ENCODE data around the gene HOXB2. TPM values are rescaled to one million over a fixed set of nuclear protein-coding genes. Genes with fewer than 3 reads are reported as not detected.

The HOXB2 gene
- total RNA-seq, 2 experiments from 2014 or later = 4.8 to 4.9 TPM

DNA sequence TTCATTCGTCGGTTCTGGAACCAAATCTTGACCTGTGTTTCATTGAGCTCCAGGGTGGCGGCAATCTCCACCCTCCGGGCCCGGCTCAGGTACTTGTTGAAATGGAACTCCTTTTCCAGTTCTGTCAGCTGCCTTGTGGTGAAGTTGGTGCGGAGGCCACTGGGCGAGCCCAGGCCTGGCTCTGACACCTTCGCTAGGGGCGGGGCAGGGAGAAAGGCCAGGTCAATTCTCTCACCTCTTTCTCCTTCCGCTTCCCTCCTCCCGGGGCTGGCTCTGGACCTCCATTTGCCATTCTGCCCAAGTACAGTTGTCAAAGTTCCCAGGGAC is 15.3 kb downstream of the HOXB2 start:
- ATAC-seq (ENCODE audit: poor library complexity) = no peak
- Mint-ChIP-seq H3K4me3 (no peak overlapping the region), H3K9me3 (no peaks in the 10 kb centered on the region), H3K4me1 (ENCODE audit: low read depth) (no peaks in the 10 kb centered on the region), H3K27me3 (peaks cover 36% of the 10 kb centered on the region), H3K27ac (no peak overlapping the region), H3K36me3 (ENCODE audit: low read depth) (no peaks in the 10 kb centered on the region)
- no peak for DNase-seq
- CTCF ChIA-PET = no interaction called here
- intact Hi-C loops (cut with DNase I, micrococcal nuclease) = loop anchor here in 1 of 2 experiments (10.0 kb wide), 1 partner anchor 55 kb away; no protein-coding TSS in a partner anchor
- TF ChIP-seq, protein P1, sequence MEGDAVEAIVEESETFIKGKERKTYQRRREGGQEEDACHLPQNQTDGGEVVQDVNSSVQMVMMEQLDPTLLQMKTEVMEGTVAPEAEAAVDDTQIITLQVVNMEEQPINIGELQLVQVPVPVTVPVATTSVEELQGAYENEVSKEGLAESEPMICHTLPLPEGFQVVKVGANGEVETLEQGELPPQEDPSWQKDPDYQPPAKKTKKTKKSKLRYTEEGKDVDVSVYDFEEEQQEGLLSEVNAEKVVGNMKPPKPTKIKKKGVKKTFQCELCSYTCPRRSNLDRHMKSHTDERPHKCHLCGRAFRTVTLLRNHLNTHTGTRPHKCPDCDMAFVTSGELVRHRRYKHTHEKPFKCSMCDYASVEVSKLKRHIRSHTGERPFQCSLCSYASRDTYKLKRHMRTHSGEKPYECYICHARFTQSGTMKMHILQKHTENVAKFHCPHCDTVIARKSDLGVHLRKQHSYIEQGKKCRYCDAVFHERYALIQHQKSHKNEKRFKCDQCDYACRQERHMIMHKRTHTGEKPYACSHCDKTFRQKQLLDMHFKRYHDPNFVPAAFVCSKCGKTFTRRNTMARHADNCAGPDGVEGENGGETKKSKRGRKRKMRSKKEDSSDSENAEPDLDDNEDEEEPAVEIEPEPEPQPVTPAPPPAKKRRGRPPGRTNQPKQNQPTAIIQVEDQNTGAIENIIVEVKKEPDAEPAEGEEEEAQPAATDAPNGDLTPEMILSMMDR (IDR thresholded peaks at IDR 0.05) = no peak
- Histone ChIP-seq H3K27ac (ENCODE audit: low read depth in 1 of 2, low read length in 2 of 2) (no peak overlapping the region), H3K9me3 (ENCODE audit: control insufficient read depth in 1 of 2, insufficient read depth in 1 of 2, low read length in 2 of 2) (peaks cover 0 to 7% of the 10 kb centered on the region in 2 experiments), H3K4me3 (ENCODE audit: low read length) (no peak overlapping the region), H3K4me1 (ENCODE audit: insufficient read depth, low read length) (peaks cover 6% of the 10 kb centered on the region), H3K27me3 (ENCODE audit: control insufficient read depth in 1 of 2, insufficient read depth in 2 of 2, low read length in 2 of 2) (peaks cover 15 to 19% of the 10 kb centered on the region in 2 experiments), H3K36me3 (ENCODE audit: insufficient read depth, low read length) (no peaks in the 10 kb centered on the region)
- POLR2A ChIA-PET = no interaction called here

- POLR2A ChIA-PET = no interaction called here
- CTCF ChIA-PET = no interaction called here
- intact Hi-C loops (cut with DNase I, micrococcal nuclease) = loop anchor here in 1 of 2 experiments (10.0 kb wide), 1 partner anchor 54 kb away; no protein-coding TSS in a partner anchor
- H3K27ac Mint-ChIP-seq = no peak overlapping the region
- H3K4me3 Mint-ChIP-seq = no peak overlapping the region
- H3K4me1 Mint-ChIP-seq (ENCODE audit: low read depth) = no peaks in the 10 kb centered on the region
- TF ChIP-seq, protein P1 (IDR thresholded peaks at IDR 0.05) = no peak
- H3K27me3 ChIP-seq (ENCODE audit: control insufficient read depth in 1 of 2, insufficient read depth in 2 of 2, low read length in 2 of 2) = peaks cover 18 to 22% of the 10 kb centered on the region in 2 experiments
- no peaks in the 10 kb centered on the region for H3K36me3 ChIP-seq (ENCODE audit: insufficient read depth, low read length)
- no peak overlapping the region for H3K27ac ChIP-seq (ENCODE audit: low read depth in 1 of 2, low read length in 2 of 2)
- no peak for ATAC-seq (ENCODE audit: poor library complexity)
- H3K36me3 Mint-ChIP-seq (ENCODE audit: low read depth) = no peaks in the 10 kb centered on the region
- H3K4me1 ChIP-seq (ENCODE audit: insufficient read depth, low read length) = peaks cover 6% of the 10 kb centered on the region
- DNase-seq = no peak
- H3K4me3 ChIP-seq (ENCODE audit: low read length) = no peak overlapping the region
- peaks cover 42% of the 10 kb centered on the region for H3K27me3 Mint-ChIP-seq
- H3K9me3 ChIP-seq (ENCODE audit: control insufficient read depth in 1 of 2, insufficient read depth in 1 of 2, low read length in 2 of 2) = peaks cover 0 to 7% of the 10 kb centered on the region in 2 experiments
- no peaks in the 10 kb centered on the region for H3K9me3 Mint-ChIP-seq
These were observed 15.8 kb downstream of the HOXB2 start for GRCh38 chr17:48528936-48529682.

GRCh38 chr17:48528153-48528935 is 16.6 kb downstream of the HOXB2 start:
- ChIA-PET CTCF (no interaction called here), POLR2A (no interaction called here)
- peaks cover 23 to 24% of the 10 kb centered on the region in 2 experiments for H3K27me3 ChIP-seq (ENCODE audit: control insufficient read depth in 1 of 2, insufficient read depth in 2 of 2, low read length in 2 of 2)
- H3K4me3 ChIP-seq (ENCODE audit: low read length) = no peak overlapping the region
- no peaks in the 10 kb centered on the region for H3K36me3 ChIP-seq (ENCODE audit: insufficient read depth, low read length)
- no peaks in the 10 kb centered on the region for H3K9me3 Mint-ChIP-seq
- no peak for ATAC-seq (ENCODE audit: poor library complexity)
- H3K27me3 Mint-ChIP-seq = peaks cover 49% of the 10 kb centered on the region
- H3K4me1 ChIP-seq (ENCODE audit: insufficient read depth, low read length) = peaks cover 6% of the 10 kb centered on the region
- intact Hi-C loops (cut with DNase I, micrococcal nuclease) = loop anchor here in 1 of 2 experiments (10.0 kb wide), 1 partner anchor 54 kb away; no protein-coding TSS in a partner anchor
- H3K4me1 Mint-ChIP-seq (ENCODE audit: low read depth) = no peaks in the 10 kb centered on the region
- no peak for DNase-seq
- no peak overlapping the region for H3K27ac Mint-ChIP-seq
- TF ChIP-seq, protein P1 (IDR thresholded peaks at IDR 0.05) = no peak
- H3K4me3 Mint-ChIP-seq = no peak overlapping the region
- peaks cover 0 to 7% of the 10 kb centered on the region in 2 experiments for H3K9me3 ChIP-seq (ENCODE audit: control insufficient read depth in 1 of 2, insufficient read depth in 1 of 2, low read length in 2 of 2)
- H3K27ac ChIP-seq (ENCODE audit: low read depth in 1 of 2, low read length in 2 of 2) = no peak overlapping the region
- H3K36me3 Mint-ChIP-seq (ENCODE audit: low read depth) = no peaks in the 10 kb centered on the region

Measured in CD4-positive, alpha-beta T cell (primary cell).